ENCODE data around the gene PROSER3. TPM values are rescaled to one million over a fixed set of nuclear protein-coding genes. Genes with fewer than 3 reads are reported as not detected.

PROSER3 gene
- total and polyA plus RNA-seq, 12 donors: 4.4 to 27.3 (median 11.0) TPM

GRCh38 chr19:35727053-35727955 lies 30.7 kb upstream of the PROSER3 start:
- H3K4me1 ChIP-seq (replicated peaks in 1 of 2): no peaks in the 10 kb centered on the region
- no peak overlapping the region for H3K27ac ChIP-seq
- H3K36me3 ChIP-seq (replicated peaks in 1 of 2): peaks cover 0 to 100% of the 10 kb centered on the region in 2 donors
- no peak overlapping the region for H3K4me3 ChIP-seq
- intact Hi-C loops (cut with DNase I): no loop called here
- no peak for DNase-seq
- H3K9me3 ChIP-seq (replicated peaks in 1 of 3): no peaks in the 10 kb centered on the region
- WGBS, 4 donors: 90 to 95% (median 94%) methylated on average over 7 to 25 of the region's 25 CpGs
- TF ChIP-seq, protein P1, sequence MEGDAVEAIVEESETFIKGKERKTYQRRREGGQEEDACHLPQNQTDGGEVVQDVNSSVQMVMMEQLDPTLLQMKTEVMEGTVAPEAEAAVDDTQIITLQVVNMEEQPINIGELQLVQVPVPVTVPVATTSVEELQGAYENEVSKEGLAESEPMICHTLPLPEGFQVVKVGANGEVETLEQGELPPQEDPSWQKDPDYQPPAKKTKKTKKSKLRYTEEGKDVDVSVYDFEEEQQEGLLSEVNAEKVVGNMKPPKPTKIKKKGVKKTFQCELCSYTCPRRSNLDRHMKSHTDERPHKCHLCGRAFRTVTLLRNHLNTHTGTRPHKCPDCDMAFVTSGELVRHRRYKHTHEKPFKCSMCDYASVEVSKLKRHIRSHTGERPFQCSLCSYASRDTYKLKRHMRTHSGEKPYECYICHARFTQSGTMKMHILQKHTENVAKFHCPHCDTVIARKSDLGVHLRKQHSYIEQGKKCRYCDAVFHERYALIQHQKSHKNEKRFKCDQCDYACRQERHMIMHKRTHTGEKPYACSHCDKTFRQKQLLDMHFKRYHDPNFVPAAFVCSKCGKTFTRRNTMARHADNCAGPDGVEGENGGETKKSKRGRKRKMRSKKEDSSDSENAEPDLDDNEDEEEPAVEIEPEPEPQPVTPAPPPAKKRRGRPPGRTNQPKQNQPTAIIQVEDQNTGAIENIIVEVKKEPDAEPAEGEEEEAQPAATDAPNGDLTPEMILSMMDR (IDR thresholded peaks at IDR 0.05): no peak
- no peak for TF ChIP-seq POLR2A (IDR thresholded peaks at IDR 0.05)
- H3K27me3 ChIP-seq: no peaks in the 10 kb centered on the region

- no peak overlapping the region for H3K4me3 ChIP-seq
- TF ChIP-seq, protein P1 (IDR thresholded peaks at IDR 0.05): no peak
- TF ChIP-seq POLR2A (IDR thresholded peaks at IDR 0.05): no peak
- DNase-seq: peak in 1 of 7 donors; percentile 3
- H3K36me3 ChIP-seq (replicated peaks in 1 of 2): peaks cover 0 to 97% of the 10 kb centered on the region in 2 donors
- no peaks in the 10 kb centered on the region for H3K27me3 ChIP-seq
- WGBS, 4 donors: 89 to 92% (median 91%) methylated on average over 17 to 19 of the region's 19 CpGs
- no peaks in the 10 kb centered on the region for H3K9me3 ChIP-seq (replicated peaks in 1 of 3)
- intact Hi-C loops (cut with DNase I): no loop called here
- H3K4me1 ChIP-seq (replicated peaks in 1 of 2): no peaks in the 10 kb centered on the region
- H3K27ac ChIP-seq: no peak overlapping the region
These were observed 29.8 kb upstream of the PROSER3 start for GRCh38 chr19:35727956-35728706.

DNA sequence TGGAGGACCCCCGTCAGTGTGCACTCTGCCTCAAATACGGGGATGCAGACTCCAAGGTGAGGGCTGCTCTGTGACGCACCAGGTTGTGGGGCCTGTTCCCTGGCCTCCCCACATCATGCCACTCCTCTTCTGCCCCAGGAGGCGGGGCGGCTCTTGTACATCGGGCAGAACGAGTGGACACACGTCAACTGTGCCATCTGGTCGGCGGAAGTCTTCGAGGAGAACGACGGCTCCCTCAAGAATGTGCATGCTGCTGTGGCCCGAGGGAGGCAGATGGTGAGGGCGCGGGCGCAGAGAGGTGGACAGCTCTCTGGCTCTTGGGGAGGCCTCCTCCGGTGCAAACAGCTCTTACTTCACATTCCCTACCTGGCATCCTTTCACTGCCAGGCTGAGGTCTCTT lies 29.0 kb upstream of the PROSER3 start:
- Histone ChIP-seq H3K27ac (no peak overlapping the region), H3K9me3 (replicated peaks in 1 of 3) (no peaks in the 10 kb centered on the region), H3K4me3 (no peak overlapping the region), H3K36me3 (replicated peaks in 1 of 2) (peaks cover 0 to 96% of the 10 kb centered on the region in 2 donors), H3K4me1 (replicated peaks in 1 of 2) (peaks cover 6 to 9% of the 10 kb centered on the region in 2 donors), H3K27me3 (no peaks in the 10 kb centered on the region)
- WGBS, 4 donors: 87 to 92% (median 89%) methylated on average over 17 to 18 of the region's 18 CpGs
- TF ChIP-seq POLR2A (IDR thresholded peaks at IDR 0.05): no peak
- TF ChIP-seq, protein P1 (IDR thresholded peaks at IDR 0.05): no peak
- DNase-seq: peak in 1 of 7 donors; percentile 20
- intact Hi-C loops (cut with DNase I): no loop called here

- Histone ChIP-seq H3K36me3 (replicated peaks in 1 of 2) (peaks cover 0 to 95% of the 10 kb centered on the region in 2 donors), H3K4me1 (replicated peaks in 1 of 2) (peaks cover 7 to 9% of the 10 kb centered on the region in 2 donors), H3K9me3 (replicated peaks in 1 of 3) (no peaks in the 10 kb centered on the region), H3K27me3 (no peaks in the 10 kb centered on the region), H3K4me3 (no peak overlapping the region), H3K27ac (no peak overlapping the region)
- 89 to 94% (median 94%) methylated on average over 11 of the region's 11 CpGs for WGBS, 4 donors
- DNase-seq: peak in 2 of 7 donors; percentile 6 to 21
- no peak for TF ChIP-seq POLR2A (IDR thresholded peaks at IDR 0.05)
- TF ChIP-seq, protein P1 (IDR thresholded peaks at IDR 0.05): no peak
- intact Hi-C loops (cut with DNase I): no loop called here
These were observed 28.2 kb upstream of the PROSER3 start for GRCh38 chr19:35729763-35730162.

All from adrenal gland (tissue), 12 donors.